GM21423 (cell line): ENCODE results near the gene ZDHHC7.
A peak's percentile ranks its signal among the peaks of the same experiment; 100 is the strongest.
"Not testable (repeated sequence)": the region's sequence is repeated elsewhere in the genome, so short reads cannot be mapped to it uniquely, and the experiment has no call there.

Experiments used
- ATAC-seq: cut with Tn5 transposase; IDR thresholded peaks from one replicate; pipeline ENCODE4 v1.9.1; 2021; ENCODE audit warnings: mild to moderate bottlenecking, moderate library complexity; ENCODE audit not compliant: unreplicated experiment

The ZDHHC7 gene, protein sequence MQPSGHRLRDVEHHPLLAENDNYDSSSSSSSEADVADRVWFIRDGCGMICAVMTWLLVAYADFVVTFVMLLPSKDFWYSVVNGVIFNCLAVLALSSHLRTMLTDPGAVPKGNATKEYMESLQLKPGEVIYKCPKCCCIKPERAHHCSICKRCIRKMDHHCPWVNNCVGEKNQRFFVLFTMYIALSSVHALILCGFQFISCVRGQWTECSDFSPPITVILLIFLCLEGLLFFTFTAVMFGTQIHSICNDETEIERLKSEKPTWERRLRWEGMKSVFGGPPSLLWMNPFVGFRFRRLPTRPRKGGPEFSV

DNA sequence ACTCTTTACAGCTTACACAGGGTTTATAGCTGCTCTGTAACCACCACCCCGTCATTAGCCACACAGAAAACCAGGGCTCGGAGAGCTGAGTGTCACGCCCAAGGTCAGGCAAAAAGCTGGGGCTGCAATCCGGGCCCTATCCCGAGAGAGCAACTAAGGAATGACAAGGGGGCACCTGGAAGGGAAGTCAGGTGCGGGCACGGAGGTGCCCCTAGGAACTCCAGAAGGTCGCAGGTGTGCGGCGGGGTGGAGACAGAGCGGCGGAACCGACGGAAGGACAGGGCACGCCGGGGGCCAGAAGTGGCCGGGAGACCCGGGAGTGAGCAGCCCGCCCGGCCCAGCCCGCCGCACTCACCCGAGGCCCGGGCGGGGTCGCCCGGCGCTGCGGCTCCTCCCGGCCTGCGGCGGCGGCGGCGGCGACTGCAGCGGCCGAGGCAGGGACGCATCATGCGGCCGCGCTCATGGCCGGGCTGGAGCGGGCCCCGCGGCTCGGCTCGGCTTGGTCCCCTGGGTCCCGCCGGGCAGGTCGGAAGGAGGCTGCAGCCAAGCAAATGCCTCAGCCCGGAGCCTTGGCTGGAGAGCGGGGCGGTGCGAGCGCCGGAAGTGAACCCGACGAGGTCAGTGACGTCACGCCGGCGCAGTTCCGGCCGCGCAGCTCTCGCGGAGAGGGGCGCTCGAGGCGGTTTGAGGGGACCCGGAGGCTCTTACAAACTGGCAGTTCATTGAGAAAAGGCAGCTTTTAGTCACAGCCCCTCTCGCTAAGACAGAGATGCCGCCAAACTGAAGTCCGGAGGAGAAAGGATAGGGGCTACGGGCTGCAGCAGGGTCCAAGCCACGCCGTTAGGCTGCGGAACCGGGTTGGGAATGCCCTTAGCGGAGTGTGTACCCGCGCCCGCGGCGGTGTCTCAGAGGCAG is at the start of gene ZDHHC7:
TSS of gene ZDHHC7 (minus strand) at position 605 of the 915 bp plus-strand sequence. CDS start 20,917 bp downstream, outside the sequence.
- ATAC-seq = peak; percentile 92

DNA sequence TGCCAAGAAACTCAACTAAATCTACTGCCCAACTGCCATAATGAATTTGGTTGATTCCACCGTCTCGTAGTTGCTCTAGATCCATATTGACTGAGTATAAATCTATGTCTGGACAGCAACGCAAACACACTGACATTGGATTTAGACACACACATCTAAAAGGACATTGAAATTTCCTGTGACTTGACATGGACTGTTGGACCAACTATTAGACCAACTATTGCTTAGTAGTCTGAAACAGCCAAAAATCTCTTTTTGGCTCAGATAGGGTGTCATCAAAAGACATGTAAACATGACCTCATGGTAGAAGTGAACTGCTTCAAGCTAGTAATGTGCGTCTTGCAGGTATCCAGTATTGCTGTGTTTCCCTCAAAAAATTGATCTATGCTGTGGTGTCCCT is 47.6 kb upstream of the ZDHHC7 start:
- no peak for ATAC-seq

DNA sequence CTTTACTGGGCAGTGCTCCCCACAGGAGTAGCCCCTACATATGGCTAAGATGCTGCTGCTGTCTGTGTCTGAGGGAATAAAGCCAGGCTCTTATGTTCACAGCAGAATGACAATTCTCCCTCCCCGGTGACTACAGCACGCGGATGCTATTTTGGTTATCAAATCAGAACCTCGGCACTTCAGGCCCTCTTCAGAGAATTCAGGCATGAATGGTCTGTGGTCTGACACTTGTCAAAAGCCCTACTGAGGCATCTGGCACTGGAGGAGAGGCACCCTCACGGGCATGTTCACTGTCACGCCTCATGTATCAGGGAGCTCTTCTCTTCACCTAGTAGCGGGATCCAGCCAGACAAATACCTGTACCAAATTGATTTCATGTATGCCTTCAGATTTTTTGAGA is 46.6 kb upstream of the ZDHHC7 start:
- no peak for ATAC-seq

DNA sequence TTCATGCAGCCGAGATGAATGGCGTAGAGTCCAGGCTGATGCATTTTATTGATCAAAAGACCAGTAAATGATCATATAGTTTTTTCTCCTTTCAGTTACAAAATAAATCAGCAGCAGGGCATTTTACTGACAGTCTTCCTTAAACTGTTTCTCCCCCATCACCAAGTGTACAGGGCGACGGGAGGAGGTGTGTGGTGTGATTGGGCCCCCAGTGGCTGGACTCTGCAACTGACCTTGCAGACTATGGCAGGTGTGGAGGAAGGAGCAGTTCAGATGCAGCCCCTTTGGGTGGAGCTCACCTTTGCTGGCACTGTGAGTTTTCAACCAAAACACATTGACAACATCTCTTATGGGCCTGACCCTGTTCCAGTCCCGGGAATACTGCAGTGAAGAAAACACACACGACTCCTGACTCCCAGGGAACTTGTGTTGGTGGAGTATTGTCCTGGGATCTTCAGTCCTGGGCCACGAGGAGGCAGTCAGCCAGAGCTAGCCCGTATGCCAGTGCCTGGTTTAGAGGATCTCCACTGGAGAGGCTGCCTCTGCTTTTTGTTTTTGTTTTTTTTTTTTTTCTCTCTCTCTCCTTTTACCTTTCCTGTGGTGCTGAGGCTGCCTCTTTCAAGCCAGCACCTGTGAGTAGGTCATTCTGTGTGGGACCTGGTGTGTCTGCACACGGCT is 46.0 kb upstream of the ZDHHC7 start:
- no peak for ATAC-seq

DNA sequence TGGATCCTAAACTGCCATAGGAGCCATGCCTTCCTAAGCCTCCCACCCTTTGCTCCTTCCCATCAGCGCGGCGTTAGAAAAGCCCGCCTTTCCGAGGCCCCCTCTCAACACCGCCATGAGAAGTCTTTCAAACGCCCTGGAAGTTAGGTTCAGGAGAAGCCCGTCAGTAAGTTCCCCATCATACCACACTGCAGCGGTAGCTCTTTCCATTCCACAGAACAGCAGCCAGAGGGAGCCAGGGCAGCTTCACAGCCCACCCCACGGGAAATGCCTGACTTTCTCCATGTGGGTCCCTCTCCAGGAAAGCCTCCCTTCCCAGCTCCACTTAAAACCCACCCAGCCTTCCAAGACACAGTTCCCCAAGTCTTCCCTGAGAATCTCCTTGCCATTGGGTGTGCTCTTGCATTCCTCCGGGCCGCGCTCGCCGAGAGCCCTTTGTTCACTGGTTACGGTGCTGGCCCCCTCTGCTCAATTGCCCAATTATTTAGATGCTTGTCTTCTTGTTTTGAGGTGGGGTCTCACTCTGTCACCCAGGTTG is 44.9 kb upstream of the ZDHHC7 start:
- no peak for ATAC-seq

DNA sequence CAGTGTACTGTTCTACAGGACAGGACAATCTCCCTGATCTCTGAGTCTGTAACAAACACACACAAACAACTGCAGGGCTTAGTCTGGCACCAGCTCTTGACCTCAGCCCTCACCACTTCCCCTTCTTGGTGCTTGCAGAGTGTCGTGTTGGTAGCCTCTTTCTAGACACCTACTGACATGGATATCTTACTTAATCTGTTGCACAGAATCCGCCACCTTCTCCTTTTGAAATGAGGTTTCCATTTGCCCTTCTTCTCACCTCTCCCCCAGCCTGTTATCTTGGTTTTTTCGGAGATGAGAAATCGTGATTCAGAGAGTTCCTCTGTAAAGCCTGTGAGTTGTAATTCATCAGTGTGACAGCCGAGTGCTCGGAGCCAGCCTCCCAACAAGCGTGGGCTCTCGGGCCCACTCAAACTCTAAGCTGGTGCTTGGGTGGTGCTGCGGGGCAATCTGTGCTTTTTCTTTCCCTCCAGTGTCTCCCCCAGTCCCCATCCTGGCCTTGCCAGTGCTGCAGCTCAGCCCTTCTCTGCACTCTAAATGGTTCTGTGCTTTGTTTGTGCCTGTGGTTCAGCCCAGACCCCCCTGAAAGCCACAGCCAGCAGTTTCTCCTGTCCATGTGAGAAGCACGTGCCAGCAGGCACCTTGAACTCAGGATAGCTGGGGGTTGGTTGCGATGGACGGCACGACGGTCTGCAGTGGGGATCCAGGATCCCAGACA is 44.3 kb upstream of the ZDHHC7 start:
- ATAC-seq = peak; percentile 90

DNA sequence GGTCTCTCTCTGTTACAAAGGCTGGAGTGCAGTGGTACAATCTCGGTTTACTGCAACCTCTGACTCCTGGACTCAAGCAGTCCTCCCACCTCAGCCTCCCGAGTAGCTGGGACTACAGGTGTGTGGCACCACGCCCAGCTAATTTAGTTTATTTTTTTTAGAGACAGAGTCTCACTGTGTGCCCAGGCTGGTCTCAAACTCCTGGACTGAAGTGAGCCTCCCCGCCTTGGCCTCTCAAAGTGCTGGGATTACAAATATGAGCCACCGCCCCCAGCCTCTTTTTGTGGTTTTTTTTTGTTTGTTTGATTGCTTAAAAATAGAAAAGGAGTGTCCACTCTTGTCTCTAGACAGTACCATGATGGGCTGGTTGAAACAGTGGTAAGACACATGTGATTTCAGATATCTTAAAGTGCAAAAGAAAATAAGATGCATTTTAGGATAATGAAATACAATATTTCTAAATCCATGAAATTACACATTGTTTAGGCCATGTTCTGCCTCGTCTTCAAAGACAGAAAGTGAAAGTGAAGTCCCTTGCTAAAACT is 43.7 kb upstream of the ZDHHC7 start:
- ATAC-seq = no peak

DNA sequence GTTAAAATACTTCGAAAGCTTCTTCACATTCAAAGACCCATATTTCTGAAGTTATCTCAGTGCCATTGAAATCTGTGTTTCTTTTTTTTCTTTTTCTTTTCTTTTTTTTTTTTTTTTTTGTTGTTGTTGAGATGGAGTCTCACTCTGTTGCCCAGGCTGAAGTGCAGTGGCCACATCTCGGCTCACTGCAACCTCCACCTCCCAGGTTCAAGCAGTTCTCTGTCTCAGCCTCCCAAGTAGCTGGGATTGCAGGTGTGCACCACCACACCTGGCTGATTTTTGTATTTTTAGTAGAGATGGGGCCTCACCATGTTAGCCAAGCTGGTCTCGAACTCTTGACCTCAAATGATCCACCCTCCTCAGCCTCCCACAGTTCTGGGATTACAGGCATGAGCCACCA is 43.0 kb upstream of the ZDHHC7 start:
- ATAC-seq = not testable (repeated sequence)

DNA sequence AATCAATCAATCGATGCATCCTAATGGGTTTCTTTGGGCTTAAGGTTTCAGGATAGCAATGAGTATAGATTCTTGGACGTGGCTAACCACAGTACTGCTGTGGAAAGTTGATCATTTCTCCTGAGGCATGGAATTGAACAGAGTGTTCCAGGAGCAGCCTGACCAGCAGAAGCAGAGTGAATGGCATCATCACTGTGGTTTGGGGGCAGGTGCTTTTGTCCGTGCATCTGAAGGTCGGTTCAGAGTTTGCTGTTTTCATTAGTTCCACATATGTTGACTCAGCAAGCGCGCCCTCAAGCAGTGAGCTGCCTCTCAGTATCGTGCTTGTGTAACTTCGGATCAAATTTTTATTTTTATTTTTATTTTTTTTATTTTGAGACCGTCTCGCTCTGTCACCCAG is 41.2 kb upstream of the ZDHHC7 start:
- no peak for ATAC-seq

DNA sequence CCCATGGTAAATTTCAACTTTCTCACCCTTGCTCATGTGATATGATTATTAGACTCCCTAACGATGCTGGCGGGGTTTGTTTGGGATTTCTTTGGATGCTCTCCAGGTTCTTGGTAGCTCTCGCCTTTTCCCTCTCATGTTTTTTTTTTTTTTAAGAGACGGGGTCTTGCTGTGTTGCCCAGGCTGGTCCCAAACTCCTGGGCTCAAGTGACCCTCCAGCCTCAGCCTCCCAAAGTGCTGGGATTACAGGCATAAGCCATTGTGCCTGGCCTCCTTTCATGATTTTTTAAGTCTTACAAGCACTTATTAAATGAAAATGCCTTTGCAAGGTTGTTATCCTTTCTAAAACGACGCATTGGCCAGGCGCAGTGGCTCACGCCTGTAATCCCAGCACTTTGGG is 40.3 kb upstream of the ZDHHC7 start:
- no peak for ATAC-seq

DNA sequence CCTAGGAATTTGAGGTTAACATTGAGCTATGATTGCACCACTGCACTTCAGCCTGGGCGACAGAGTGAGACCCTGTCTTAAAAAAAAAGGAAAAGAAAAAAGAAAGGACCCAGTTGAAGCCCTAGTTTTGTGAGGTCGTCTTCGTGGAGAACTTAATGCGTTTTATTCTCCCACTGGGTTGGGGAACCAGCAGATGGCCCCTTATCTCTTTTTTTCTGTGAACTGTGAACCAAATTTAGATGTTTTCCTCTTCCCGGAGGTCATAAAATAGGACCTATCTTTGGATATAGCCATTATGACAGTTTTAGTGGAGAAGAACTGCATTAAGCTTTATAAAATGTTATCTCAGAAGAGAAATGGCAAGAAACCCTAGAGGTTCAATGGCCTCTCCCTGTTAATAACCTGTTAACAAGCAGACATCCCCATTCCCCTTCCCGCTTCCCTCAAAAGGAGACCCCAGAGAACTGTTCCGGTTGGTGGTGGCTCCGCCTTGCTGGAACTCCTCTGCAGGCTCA is 39.8 kb upstream of the ZDHHC7 start:
- no peak for ATAC-seq

DNA sequence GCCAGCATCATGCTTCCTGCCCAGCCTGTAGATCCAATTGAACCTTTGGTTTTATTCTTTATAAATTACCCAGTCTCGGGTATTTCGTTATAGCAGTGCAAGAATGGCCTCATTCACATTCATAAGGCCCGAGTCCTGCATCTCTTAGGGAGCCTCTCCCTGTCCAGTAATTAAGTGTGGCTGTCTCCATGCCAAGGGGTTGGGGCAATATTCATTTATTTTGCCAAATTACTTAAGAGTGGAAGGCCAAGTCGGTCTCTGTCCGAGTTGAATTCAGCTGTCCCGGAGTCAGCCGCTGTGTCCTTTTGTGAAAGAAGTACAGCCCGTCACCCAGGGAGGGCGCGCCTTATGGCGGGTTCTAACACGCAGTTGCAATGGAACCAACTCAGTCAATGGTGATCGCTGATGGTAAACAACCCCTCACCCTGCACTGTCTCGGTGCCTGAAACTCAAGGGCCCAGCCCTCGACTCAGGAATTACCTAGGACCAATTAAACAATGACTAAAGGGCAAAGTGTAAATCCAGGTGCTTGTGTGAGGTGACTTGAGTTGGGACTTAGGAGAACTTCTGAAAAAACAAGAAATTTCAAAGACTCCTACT is 38.5 kb upstream of the ZDHHC7 start:
- ATAC-seq = no peak

DNA sequence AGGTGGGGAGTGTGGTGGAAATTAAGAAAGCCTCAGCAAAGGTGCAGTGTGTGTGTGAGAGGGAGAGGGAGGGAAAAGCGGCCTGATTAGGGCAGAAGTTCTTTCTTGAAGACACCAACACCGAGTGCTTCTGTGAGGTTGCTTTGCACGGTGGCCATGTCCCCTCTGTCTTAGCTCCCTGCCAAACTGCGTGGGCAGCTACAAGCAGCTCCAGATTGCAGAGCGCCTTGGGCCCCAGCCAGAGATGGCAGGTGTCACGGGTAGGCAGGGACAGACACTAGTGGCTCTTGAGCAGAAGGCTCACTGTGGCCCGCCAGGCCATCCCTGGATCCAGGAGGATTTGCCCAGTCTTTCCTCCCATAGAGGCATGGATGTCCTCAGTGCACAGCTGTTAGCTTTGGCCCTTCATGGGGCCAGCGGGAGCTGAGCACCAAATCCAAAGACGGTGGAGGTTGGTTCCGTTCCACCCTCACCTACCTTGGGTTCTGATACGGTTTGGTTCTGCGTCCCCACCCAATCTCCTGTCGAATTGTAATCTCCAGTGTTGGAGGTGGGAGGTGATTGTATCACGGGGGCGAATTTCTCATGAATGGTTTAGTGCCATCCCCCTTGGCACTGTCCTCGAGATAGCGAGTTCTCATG is 37.7 kb upstream of the ZDHHC7 start:
- ATAC-seq = no peak

DNA sequence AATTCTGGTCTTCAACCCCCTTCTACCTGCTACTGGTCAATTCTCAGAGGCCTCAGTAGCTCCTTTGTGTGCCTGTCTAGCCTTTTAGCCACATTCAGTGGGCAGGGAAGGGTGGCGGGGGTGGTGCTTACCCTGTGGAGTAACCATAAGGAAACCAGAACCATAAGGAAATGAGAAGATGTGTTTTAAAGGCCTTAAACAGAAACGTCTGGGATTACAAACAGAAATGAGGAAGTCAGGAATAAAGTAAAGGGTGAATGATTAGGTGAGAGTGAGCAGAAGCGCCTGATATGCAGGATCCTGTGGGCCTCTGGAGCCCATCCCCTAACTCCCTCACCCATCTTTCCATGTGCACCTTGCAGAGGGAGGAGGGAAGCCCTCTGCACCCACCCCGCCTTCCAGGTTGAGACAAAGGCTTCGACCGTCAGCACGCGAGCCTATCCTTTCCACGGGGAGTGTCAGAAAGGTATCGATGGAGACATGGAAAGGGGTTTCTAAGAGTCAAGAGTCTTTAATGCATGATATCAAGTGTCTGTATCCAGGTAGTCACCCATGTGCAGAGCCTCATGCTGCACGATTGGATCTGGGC is 36.6 kb upstream of the ZDHHC7 start:
- ATAC-seq = no peak

DNA sequence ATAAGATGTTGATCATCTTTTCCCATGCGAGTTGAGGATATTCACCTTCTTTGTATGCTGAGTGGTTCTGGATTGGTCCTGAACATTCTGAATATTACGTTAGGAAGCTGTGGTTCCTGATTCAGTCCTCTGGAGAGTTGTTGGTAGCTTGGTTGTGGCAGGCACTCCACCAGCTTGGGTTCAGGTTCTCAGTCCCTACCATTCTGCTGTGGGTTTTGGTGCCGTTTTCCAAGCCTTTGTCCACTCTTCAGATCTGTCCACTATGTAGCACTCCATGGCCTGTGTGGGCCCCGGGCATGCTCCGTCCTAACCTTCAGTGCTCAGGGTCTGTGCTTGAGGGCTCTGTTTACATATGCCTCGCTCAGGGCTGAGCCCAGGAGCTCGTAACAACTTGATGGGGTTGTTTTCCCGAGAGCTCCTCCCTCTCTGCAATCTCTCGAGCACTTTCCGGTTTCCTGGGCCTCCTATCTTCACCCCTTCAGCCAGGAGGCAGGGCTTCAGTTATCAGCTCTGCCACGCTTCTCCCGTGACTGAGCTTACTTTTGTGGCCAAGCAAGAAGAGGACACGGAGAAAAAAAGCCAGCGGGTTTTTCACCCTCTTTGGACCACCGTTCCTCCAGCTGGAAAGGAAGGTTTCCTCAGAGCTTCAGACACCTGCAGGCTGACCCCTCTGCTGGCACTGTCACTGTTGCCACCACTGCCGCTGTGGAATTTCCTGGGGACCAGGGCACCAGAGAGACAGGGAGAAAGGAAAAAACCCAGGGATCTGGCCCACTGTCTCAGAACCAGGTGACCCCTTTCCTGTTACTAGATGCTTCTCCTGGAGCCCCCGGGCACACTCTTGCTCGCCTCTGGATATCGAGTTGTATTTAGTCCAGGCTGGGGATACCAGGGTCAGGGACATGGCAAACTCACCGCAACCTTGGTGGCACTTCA is 35.9 kb upstream of the ZDHHC7 start:
- no peak for ATAC-seq

DNA sequence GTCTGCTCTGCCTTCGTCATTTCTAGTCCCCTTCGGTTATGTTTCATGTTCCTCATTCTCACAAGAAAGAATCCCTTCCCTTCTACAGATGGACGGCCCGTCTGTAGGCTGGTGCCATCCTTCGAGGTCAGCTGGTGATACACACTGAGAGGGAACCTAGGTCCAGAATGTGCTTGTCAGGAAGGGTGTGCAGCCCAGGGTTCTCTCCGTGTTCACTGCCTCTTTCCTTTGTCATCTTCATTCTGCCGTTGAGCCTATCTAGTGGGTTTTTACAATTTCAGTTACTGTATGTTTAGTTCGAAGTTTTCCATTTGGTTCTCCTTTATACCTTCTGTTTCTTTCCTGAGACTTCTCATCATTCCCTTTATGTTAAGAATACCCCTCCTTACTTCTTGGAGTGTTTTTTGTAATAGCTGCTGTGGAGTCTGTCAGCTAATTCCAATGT is 35.2 kb upstream of the ZDHHC7 start:
- ATAC-seq = no peak

DNA sequence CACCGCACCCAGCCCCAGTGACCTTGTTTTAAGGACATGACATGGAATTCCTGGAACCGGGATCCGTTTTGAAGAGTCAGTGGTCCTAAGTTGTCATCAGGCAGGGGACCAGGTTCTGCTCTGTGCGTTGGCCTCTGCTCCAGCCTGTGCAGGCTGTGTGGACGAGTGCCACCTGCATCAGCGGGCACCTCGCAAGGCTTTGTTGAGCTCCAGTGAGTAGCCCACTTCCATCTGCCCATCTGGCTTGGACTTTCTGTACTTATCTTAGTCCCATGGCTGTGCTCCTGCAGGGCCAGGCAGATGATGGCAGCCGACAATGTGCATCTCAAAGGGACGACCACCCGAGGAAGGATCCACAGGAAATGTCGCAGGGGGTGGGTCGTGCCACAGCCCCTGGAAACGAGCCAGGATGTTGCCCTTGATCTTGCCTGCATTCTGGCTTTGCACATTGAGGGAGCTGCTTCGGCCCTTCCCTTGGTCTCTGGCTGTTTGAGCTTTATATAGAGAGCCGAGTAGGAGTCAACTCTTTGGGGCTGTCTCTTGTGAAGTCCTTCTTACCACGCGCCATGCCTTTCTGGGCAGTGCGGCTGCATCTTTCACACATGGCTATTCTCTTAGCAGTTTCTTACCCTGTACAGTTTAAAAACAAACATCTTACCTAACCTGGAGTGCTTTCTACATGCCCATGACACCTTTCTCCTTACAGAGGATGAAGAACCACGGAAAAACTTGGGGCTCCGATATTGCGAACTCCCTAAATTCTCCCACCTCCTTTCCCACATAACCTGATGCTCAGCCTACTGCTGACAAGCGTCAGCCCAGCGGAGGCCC is 34.5 kb upstream of the ZDHHC7 start:
- no peak for ATAC-seq
